HCT116 (cell line): ENCODE results near the gene IL1R1.

Source experiments
- CEBPB ChIP-seq: IDR thresholded peaks from 2 replicates; pipeline ENCODE4 v1.6.1; 2012; ENCODE audit warnings: low read depth
- EZH2 ChIP-seq: fragments of 200-600 bp; sonication (generic); IDR thresholded peaks from 2 replicates; pipeline ENCODE4 v1.6.1; 2017; ENCODE audit warnings: antibody characterized with exemption, mixed run types
- EZH2phosphoT487 ChIP-seq: fragments of 200-600 bp; IDR thresholded peaks from 2 replicates; pipeline ENCODE4 v1.6.1; 2018; ENCODE audit warnings: antibody characterized with exemption, borderline replicate concordance
- POLR2A ChIP-seq: IDR thresholded peaks from 2 replicates; pipeline ENCODE4 v1.7.0; 2011; ENCODE audit warnings: borderline replicate concordance; ENCODE audit not compliant: insufficient read depth, insufficient read length; ENCODE audit errors: extremely low read depth
- POLR2AphosphoS5 ChIP-seq: IDR thresholded peaks from 2 replicates; pipeline ENCODE4 v1.6.1; 2011; ENCODE audit warnings: mild to moderate bottlenecking, low read depth, low read length, moderate library complexity
- RAD21 ChIP-seq: IDR thresholded peaks from 2 replicates; pipeline ENCODE4 v1.6.1; 2012; ENCODE audit warnings: low read depth, mild to moderate bottlenecking
- REST ChIP-seq: IDR thresholded peaks from 2 replicates; pipeline ENCODE4 v1.6.1; 2012; ENCODE audit warnings: low read depth
- YY1 ChIP-seq: IDR thresholded peaks from 2 replicates; pipeline ENCODE4 v1.6.1; 2011; ENCODE audit warnings: low read length, low read depth, moderate library complexity, mild to moderate bottlenecking; ENCODE audit not compliant: insufficient replicate concordance; ENCODE audit errors: extremely low read depth
- TF ChIP-seq, protein P1 (sequence below), 3 experiments: fragments of 200-600 bp in 1 of 3; sonication (generic) in 1 of 3; IDR thresholded peaks in 2 of 3; conservative IDR thresholded peaks in 1 of 3; 2 replicates each; pipeline ENCODE4 v1.5.1; 2012 to 2017; ENCODE audit warnings: low read depth in 2 of 3, low read length in 2 of 3, antibody characterized with exemption in 1 of 3, borderline replicate concordance in 1 of 3, control low read depth in 1 of 3, mild to moderate bottlenecking in 1 of 3, mixed read lengths in 1 of 3, mixed run types in 1 of 3, moderate library complexity in 1 of 3; ENCODE audit not compliant: insufficient read depth in 1 of 3
- TF ChIP-seq, protein P2 (sequence below): IDR thresholded peaks from 2 replicates; pipeline ENCODE4 v1.6.1; 2012

GRCh38 chr2:102190430-102191107 lies 48.0 kb downstream of the IL1R1 start:
- TF ChIP-seq, protein P1, sequence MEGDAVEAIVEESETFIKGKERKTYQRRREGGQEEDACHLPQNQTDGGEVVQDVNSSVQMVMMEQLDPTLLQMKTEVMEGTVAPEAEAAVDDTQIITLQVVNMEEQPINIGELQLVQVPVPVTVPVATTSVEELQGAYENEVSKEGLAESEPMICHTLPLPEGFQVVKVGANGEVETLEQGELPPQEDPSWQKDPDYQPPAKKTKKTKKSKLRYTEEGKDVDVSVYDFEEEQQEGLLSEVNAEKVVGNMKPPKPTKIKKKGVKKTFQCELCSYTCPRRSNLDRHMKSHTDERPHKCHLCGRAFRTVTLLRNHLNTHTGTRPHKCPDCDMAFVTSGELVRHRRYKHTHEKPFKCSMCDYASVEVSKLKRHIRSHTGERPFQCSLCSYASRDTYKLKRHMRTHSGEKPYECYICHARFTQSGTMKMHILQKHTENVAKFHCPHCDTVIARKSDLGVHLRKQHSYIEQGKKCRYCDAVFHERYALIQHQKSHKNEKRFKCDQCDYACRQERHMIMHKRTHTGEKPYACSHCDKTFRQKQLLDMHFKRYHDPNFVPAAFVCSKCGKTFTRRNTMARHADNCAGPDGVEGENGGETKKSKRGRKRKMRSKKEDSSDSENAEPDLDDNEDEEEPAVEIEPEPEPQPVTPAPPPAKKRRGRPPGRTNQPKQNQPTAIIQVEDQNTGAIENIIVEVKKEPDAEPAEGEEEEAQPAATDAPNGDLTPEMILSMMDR (IDR thresholded peaks at IDR 0.05 in 2 of 3, conservative IDR thresholded peaks at IDR 0.05 in 1 of 3; ENCODE audit: borderline replicate concordance in 1 of 3, insufficient read depth in 1 of 3, low read depth in 2 of 3, low read length in 2 of 3), result no peak
- TF ChIP-seq YY1 (no peak), POLR2A (no peak), EZH2 (no peak), REST (no peak), POLR2AphosphoS5 (no peak), CEBPB (no peak), EZH2phosphoT487 (no peak), RAD21 (no peak)
- TF ChIP-seq, protein P2, sequence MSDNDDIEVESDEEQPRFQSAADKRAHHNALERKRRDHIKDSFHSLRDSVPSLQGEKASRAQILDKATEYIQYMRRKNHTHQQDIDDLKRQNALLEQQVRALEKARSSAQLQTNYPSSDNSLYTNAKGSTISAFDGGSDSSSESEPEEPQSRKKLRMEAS, result no peak
